ENCODE measurements around the gene USH2A.

DNA sequence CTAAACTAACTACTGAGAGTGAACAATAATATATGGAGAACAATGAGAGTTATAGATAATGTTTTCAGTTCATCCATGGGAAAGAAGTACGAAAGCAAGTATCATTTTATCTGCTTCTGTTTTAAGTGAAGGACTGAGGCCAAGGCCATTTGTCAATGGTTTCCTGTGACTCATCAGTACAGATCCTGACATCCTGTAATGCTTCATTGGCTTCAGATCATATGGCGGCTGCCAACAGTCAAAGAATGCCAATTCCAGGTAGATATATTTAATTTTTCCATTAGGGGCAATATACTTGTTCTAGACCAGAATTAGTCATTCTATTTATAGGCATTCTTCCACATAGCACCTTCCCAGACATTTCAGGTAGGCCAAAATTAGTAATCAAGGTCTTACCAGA lies 97.3 kb downstream of the USH2A start:
- TF ChIP-seq, protein P1, sequence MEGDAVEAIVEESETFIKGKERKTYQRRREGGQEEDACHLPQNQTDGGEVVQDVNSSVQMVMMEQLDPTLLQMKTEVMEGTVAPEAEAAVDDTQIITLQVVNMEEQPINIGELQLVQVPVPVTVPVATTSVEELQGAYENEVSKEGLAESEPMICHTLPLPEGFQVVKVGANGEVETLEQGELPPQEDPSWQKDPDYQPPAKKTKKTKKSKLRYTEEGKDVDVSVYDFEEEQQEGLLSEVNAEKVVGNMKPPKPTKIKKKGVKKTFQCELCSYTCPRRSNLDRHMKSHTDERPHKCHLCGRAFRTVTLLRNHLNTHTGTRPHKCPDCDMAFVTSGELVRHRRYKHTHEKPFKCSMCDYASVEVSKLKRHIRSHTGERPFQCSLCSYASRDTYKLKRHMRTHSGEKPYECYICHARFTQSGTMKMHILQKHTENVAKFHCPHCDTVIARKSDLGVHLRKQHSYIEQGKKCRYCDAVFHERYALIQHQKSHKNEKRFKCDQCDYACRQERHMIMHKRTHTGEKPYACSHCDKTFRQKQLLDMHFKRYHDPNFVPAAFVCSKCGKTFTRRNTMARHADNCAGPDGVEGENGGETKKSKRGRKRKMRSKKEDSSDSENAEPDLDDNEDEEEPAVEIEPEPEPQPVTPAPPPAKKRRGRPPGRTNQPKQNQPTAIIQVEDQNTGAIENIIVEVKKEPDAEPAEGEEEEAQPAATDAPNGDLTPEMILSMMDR (IDR thresholded peaks at IDR 0.05; ENCODE audit: low read length), result no peak
- TF ChIP-seq EZH2 (optimal IDR thresholded peaks at IDR 0.05; ENCODE audit: low read depth, low read length) (no peak), EZH2phosphoT487 (IDR thresholded peaks at IDR 0.05; ENCODE audit: low read length) (no peak)
